Smooth muscle cell (in vitro differentiated cells): ENCODE measurements around the gene MID1. TPM values are rescaled to one million over a fixed set of nuclear protein-coding genes. Genes with fewer than 3 reads are reported as not detected.

Experiments used
- DNase-seq: peaks from one replicate; lab custom pipeline; 2025; ENCODE audit not compliant: unreplicated experiment; lab: John Stamatoyannopoulos, UW
- H2AFZ ChIP-seq: fragments of 200-600 bp; sonication (generic); 2 replicates; pipeline ENCODE4 v1.6.0; 2016; ENCODE audit warnings: antibody characterized with exemption, low read depth, mild to moderate bottlenecking
- H3F3A ChIP-seq: fragments of 200-600 bp; sonication (generic); 2 replicates; pipeline ENCODE4 v1.6.0; 2017; ENCODE audit warnings: antibody characterized with exemption, low read depth
- H3K27ac ChIP-seq: fragments of 200-600 bp; sonication (generic); 2 replicates; pipeline ENCODE4 v1.5.1; 2016; ENCODE audit warnings: low read depth, mild to moderate bottlenecking
- H3K27me3 ChIP-seq: fragments of 200-600 bp; sonication (generic); 2 replicates; pipeline ENCODE4 v1.6.1; 2016; ENCODE audit warnings: low read depth, mild to moderate bottlenecking
- H3K36me3 ChIP-seq: fragments of 200-600 bp; sonication (generic); 2 replicates; pipeline ENCODE4 v1.5.1; 2016; ENCODE audit warnings: low read depth
- H3K4me1 ChIP-seq: fragments of 200-600 bp; sonication (generic); 2 replicates; pipeline ENCODE4 v1.5.1; 2016; ENCODE audit warnings: low read depth
- H3K4me2 ChIP-seq: fragments of 200-600 bp; sonication (generic); 2 replicates; pipeline ENCODE4 v1.6.0; 2016; ENCODE audit warnings: mild to moderate bottlenecking
- H3K4me3 ChIP-seq: fragments of 200-600 bp; sonication (generic); 2 replicates; pipeline ENCODE4 v1.5.1; 2016; ENCODE audit warnings: mild to moderate bottlenecking
- H3K79me2 ChIP-seq: fragments of 200-600 bp; sonication (generic); 2 replicates; pipeline ENCODE4 v1.6.0; 2016; ENCODE audit warnings: low read depth, mild to moderate bottlenecking
- H3K9ac ChIP-seq: fragments of 200-600 bp; sonication (generic); 2 replicates; pipeline ENCODE4 v1.6.0; 2016; ENCODE audit warnings: low read depth
- H3K9me3 ChIP-seq: fragments of 200-600 bp; sonication (generic); replicated peaks from 2 replicates; pipeline ENCODE4 v1.5.1; 2016; ENCODE audit warnings: low read depth
- H4K20me1 ChIP-seq: fragments of 200-600 bp; sonication (generic); 2 replicates; pipeline ENCODE4 v1.6.0; 2016; ENCODE audit warnings: low read depth
- WGBS: methylation state at CpG from one replicate; pipeline ENCODE4 v1.1.7; 2016; ENCODE audit warnings: low lambda C conversion rate; 5-methylcytosine and 5-hydroxymethylcytosine counted together
- polyA plus RNA-seq: library from polyadenylated mRNA; unstranded; fragments of >200 nt; fragmentation: Nextera tagmentation; extraction: Ambion mirVana; gene quantifications from 2 replicates; pipeline ENCODE4 v1.2.1, GENCODE V29; 2016
- total RNA-seq: library from RNA; depleted of rRNA; stranded (reverse); fragments of >200 nt; gene quantifications from 2 replicates; pipeline ENCODE4 v1.2.3, GENCODE V29; 2014
- TF ChIP-seq, protein P1 (sequence below): fragments of 200-600 bp; sonication (generic); IDR thresholded peaks from 2 replicates; pipeline ENCODE4 v1.5.1; 2017; ENCODE audit warnings: borderline replicate concordance, mild to moderate bottlenecking, antibody characterized with exemption; ENCODE audit not compliant: insufficient read depth, poor library complexity, severe bottlenecking

Gene MID1
- total and polyA plus RNA-seq, 2 experiments from 2014 or later, result 22.6 to 45.2 TPM

DNA sequence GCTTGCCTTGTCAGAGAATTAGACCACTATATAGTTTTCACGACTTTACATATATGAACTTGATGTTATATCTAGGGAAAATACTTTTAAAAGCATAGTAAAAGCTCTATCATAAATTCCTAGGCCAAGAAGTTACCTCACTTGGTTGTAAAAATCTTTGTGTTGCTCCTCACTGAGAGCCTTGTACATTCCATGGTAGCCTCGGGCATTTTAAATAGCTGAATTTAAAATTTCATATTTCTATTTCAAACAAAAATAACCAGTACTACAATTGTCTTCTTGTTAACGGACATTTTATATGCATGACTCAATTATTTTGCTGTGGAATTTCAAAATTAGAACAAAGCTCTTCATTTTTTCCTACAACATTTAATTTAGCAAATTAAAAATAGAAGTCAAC lies 107.6 kb downstream of the MID1 start:
- Histone ChIP-seq H3K4me1 (no peaks in the 10 kb centered on the region), H3K27ac (no peak overlapping the region), H3K79me2 (no peaks in the 10 kb centered on the region), H4K20me1 (no peaks in the 10 kb centered on the region), H3K27me3 (no peaks in the 10 kb centered on the region), H3K4me2 (no peak overlapping the region), H2AFZ (no peak overlapping the region), H3F3A (no peaks in the 10 kb centered on the region), H3K36me3 (no peaks in the 10 kb centered on the region), H3K9me3 (no peaks in the 10 kb centered on the region), H3K4me3 (no peak overlapping the region), H3K9ac (no peak overlapping the region)
- TF ChIP-seq, protein P1, sequence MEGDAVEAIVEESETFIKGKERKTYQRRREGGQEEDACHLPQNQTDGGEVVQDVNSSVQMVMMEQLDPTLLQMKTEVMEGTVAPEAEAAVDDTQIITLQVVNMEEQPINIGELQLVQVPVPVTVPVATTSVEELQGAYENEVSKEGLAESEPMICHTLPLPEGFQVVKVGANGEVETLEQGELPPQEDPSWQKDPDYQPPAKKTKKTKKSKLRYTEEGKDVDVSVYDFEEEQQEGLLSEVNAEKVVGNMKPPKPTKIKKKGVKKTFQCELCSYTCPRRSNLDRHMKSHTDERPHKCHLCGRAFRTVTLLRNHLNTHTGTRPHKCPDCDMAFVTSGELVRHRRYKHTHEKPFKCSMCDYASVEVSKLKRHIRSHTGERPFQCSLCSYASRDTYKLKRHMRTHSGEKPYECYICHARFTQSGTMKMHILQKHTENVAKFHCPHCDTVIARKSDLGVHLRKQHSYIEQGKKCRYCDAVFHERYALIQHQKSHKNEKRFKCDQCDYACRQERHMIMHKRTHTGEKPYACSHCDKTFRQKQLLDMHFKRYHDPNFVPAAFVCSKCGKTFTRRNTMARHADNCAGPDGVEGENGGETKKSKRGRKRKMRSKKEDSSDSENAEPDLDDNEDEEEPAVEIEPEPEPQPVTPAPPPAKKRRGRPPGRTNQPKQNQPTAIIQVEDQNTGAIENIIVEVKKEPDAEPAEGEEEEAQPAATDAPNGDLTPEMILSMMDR, result no peak
- WGBS, result 73% methylated on average over 3 of the region's 3 CpGs
- no peak for DNase-seq

DNA sequence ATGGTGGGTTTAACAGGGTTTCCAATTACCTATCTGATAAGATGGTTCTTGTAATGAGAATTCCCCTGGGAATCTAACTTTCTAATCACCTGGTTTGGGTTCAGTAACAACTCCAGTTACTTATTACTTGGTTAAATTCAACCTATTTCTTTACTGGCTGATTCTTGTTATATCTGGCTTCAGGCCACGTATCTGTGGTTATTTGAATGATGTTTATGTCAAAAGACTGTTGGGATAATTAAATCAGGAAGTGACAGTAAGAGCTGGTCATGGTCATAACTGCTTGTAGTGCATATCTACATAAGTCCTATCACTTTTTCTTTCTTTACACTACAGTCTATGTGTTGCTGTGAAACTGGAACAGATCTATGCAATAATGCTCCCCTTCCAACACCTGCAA lies 108.1 kb downstream of the MID1 start:
- H3K27ac ChIP-seq, result no peak overlapping the region
- TF ChIP-seq, protein P1, result no peak
- no peaks in the 10 kb centered on the region for H3F3A ChIP-seq
- WGBS, result 39% methylated on average over 1 of the region's 1 CpG
- no peak overlapping the region for H3K4me3 ChIP-seq
- no peaks in the 10 kb centered on the region for H3K36me3 ChIP-seq
- no peaks in the 10 kb centered on the region for H3K79me2 ChIP-seq
- DNase-seq, result no peak
- H2AFZ ChIP-seq, result no peak overlapping the region
- H4K20me1 ChIP-seq, result no peaks in the 10 kb centered on the region
- H3K9ac ChIP-seq, result no peak overlapping the region
- no peak overlapping the region for H3K4me2 ChIP-seq
- H3K9me3 ChIP-seq, result no peaks in the 10 kb centered on the region
- H3K4me1 ChIP-seq, result no peaks in the 10 kb centered on the region
- no peaks in the 10 kb centered on the region for H3K27me3 ChIP-seq

DNA sequence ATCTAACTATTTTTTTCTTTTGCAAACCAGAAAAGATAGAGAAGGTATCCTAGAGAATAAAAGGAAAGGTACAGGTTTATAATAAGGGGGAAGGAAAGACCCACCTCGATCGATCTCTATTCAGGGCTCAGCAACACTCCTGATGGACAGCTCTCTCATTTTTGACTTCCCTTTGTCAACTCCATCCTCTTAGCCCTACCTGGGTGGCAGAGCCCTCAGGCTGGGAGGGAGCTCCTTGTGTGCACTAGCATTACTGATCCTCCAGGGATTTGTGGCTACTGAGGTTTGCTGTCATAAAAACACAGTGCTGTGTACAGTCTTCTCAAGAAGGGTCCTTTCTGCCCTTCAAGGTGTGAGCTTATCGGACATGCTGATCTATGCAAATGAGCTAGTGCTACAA lies 111.0 kb downstream of the MID1 start:
- H3K27ac ChIP-seq, result no peak overlapping the region
- DNase-seq, result no peak
- 79% methylated on average over 3 of the region's 3 CpGs for WGBS
- H3K4me3 ChIP-seq, result no peak overlapping the region
- H3K9ac ChIP-seq, result no peak overlapping the region
- no peaks in the 10 kb centered on the region for H3K9me3 ChIP-seq
- H2AFZ ChIP-seq, result no peak overlapping the region
- H3K4me1 ChIP-seq, result no peaks in the 10 kb centered on the region
- TF ChIP-seq, protein P1, result no peak
- H3F3A ChIP-seq, result no peaks in the 10 kb centered on the region
- H3K36me3 ChIP-seq, result no peaks in the 10 kb centered on the region
- no peaks in the 10 kb centered on the region for H4K20me1 ChIP-seq
- H3K27me3 ChIP-seq, result no peaks in the 10 kb centered on the region
- no peaks in the 10 kb centered on the region for H3K79me2 ChIP-seq
- no peak overlapping the region for H3K4me2 ChIP-seq

DNA sequence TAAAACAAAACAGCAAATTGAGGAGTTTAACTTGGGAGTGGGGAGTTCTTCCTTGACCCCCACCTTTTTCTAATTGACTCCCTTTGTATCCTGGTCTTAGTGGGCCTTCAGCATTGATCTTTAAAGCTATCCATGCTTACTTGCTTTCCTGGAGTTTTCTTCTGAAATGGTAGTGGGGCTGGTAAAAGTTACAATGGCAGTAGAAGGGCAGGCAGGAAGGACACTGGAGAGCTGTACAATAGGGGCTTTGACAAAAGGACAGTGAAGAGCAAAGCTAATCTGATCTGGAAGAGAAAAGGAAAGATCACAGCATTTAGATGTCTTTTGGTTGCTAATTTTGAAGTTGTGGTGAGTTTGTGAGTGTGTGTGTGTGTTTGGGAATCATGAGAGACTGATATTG lies 111.5 kb downstream of the MID1 start:
- DNase-seq, result no peak
- Histone ChIP-seq H3K4me2 (no peak overlapping the region), H2AFZ (no peak overlapping the region), H3K9me3 (no peaks in the 10 kb centered on the region), H3K79me2 (no peaks in the 10 kb centered on the region), H4K20me1 (no peaks in the 10 kb centered on the region), H3F3A (no peaks in the 10 kb centered on the region), H3K4me1 (no peaks in the 10 kb centered on the region), H3K9ac (no peak overlapping the region), H3K27me3 (no peaks in the 10 kb centered on the region), H3K27ac (no peak overlapping the region), H3K4me3 (no peak overlapping the region), H3K36me3 (no peaks in the 10 kb centered on the region)
- TF ChIP-seq, protein P1, result no peak
